HG03558 (cell line): ENCODE measurements around the gene CD200R1.

Experiments
- ATAC-seq: cut with Tn5 transposase; IDR thresholded peaks from one replicate; pipeline ENCODE4 v1.9.1; 2021; ENCODE audit warnings: moderate number of reproducible peaks; ENCODE audit not compliant: unreplicated experiment; ENCODE audit errors: extremely low read depth

Gene CD200R1

DNA sequence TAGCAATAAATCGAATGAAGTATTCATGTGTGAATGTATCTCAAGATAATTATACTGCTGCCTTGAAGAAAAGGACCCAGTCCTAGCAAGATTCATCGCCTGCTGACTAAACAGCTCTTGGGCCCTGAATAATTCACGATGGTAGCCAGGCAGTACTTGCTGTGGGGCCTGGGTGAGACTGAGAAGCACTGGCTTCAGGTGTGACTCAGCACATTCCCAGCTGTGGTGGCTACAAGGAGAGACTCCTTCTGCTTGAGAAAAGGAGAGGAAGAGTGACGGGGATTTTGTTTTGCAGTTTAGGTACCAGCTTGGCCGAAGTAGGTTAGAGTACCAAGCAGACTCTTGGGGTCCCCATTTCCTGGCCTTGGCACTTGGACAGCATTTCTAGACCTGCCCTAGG lies 80.6 kb downstream of the CD200R1 start:
- ATAC-seq, result no peak

DNA sequence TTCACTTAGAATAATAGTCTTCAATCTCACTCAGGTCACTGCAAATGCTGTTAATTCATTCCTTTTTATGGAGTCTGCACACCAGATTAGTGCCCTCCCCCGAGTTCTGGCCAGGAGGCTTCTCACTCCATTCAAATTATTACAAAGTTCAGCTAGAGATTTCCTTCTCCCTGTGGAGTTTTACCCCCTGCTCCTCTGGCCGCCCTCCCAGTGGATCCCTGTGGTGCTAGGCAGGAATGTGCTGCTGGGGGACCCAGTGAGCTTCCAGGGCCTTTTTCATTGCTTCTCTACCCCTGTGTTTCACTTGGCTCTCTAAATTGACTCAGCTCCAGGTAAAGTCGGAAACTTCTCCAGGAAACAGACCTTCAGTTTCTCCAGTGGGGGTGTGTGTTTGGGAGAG lies 85.5 kb downstream of the CD200R1 start:
- no peak for ATAC-seq

- ATAC-seq, result no peak
These were observed 86.4 kb downstream of the CD200R1 start for GRCh38 chr3:112888381-112889085.

DNA sequence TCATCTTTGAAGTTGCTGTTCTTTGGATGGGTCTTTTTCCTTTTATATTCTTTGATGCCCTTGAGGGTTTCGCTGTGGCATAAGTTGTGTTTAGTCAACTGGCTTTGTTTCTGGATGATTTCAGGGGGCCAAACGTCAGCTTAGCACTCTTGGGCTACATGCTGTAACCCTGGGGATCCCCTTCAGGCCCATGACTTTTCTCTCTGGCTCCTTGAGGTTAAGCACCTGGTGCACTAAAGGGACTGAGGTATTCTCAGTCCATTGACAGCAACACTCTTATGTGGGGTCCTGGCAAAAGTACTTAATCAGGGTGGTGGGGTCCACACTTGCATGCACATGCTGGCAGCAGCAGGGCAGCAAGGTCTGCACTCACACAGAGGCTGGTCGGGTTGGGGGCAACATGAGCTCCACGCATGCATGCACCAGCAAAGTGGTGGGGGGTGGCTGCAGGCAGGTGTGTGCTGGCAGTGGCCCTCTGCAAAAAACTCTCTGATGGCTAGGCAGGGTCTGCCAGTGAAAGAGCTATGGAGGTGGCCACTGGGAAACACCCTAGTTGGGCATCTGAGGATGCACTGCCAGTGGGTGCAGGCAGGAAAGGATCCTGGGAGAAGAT lies 90.1 kb downstream of the CD200R1 start:
- no peak for ATAC-seq

- no peak for ATAC-seq
These were observed 93.0 kb downstream of the CD200R1 start for GRCh38 chr3:112881891-112882290.

DNA sequence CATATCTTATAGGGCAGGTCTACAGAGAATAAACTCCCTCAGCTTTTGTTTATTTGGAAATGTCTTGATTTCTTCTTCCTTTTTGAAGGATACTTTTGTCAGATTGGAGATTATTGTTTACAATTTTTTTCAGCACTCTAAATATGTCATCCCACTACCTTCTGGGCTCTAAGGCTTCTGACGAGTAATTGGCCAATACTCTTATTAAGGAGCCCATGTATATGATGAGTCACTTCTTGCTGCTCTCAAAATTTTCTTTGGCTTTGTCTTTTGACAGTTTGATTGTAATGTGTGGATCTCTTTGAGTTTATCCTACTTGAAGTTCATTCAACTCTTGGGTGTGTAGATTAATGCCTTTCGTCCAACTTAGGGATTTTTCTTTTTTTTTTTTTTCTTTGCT lies 99.3 kb downstream of the CD200R1 start:
- no peak for ATAC-seq

DNA sequence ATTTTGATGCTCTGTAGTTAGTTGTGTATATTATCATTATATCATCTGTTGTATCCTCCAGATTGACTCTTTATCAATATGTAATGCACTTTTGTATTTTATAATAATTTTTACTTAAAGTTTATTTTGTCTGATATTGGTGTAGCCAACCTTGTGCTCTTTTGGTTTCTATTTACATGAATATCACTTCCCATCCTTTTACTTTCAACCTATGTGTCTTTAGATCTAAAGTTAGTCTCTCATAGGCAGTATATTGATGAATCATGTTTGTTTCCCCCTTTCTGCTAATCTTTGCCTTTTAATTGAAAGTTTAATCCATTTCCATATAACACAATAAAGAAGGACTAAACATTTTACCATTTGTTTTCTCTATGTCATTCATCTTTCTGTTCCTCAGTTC lies 100.2 kb downstream of the CD200R1 start:
- ATAC-seq, result no peak

- no peak for ATAC-seq
These were observed 101.3 kb downstream of the CD200R1 start for GRCh38 chr3:112873632-112874031.

GRCh38 chr3:112871735-112872134 lies 103.2 kb downstream of the CD200R1 start:
- ATAC-seq, result no peak
